HepG2 (cell line): ENCODE measurements around the gene HSD3B1.

Source experiments
- CBX2 ChIP-seq, 2 experiments: fragments of 200-600 bp in 1 of 2; sonication (generic); formaldehyde crosslinking in 1 of 2; IDR thresholded peaks; 2 replicates each; pipeline versions ENCODE4 v1.7.0 to v1.8.1; 2018 to 2022; ENCODE audit warnings: low read depth in 2 of 2, low read length in 1 of 2, mild to moderate bottlenecking in 1 of 2, missing genetic modification reagents in 1 of 2
- CTCF ChIP-seq: sonication (generic); formaldehyde crosslinking; IDR thresholded peaks from 2 replicates; pipeline ENCODE4 v1.5.0; 2020; ENCODE audit warnings: mild to moderate bottlenecking, missing genetic modification reagents, moderate library complexity
- MED1 ChIP-seq: sonication (generic); formaldehyde crosslinking; IDR thresholded peaks from 2 replicates; pipeline ENCODE4 v1.4.0; 2020; ENCODE audit warnings: missing genetic modification reagents
- ZC3H4 ChIP-seq: sonication (generic); formaldehyde crosslinking; IDR thresholded peaks from 2 replicates; pipeline ENCODE4 v1.4.0; 2020; ENCODE audit warnings: missing genetic modification reagents, borderline replicate concordance
- ZNF510 ChIP-seq: sonication (generic); formaldehyde crosslinking; IDR thresholded peaks from 2 replicates; pipeline ENCODE4 v1.4.0; 2020; ENCODE audit warnings: low read depth, mild to moderate bottlenecking, missing genetic modification reagents

- TF ChIP-seq CBX2 (IDR thresholded peaks at IDR 0.05; ENCODE audit: low read depth, low read length) = no peak
- no peak for TF ChIP-seq CBX2 (CRISPR knock-in tag; IDR thresholded peaks at IDR 0.05; ENCODE audit: low read depth)
- no peak for TF ChIP-seq CTCF (CRISPR knock-in tag)
- TF ChIP-seq ZC3H4 (CRISPR knock-in tag) = no peak
- TF ChIP-seq MED1 = no peak
- TF ChIP-seq ZNF510 = no peak
Measured at GRCh38 chr1:119506941-119507340, at the start of gene HSD3B1.
